Activated CD4-positive, alpha-beta T cell treated with anti-CD3 and anti-CD28 coated beads, Interleukin-2, amount 50 U/mL, for 48 hours (primary cell): Measurements from ENCODE around the gene DAB2IP.

ENCODE experiments used
- DNase-seq, 2 experiments: peaks; one replicate each; pipeline ENCODE4 v3.0.0-alpha.2; 2020

DAB2IP gene

GRCh38 chr9:121666294-121666693 lies 14.9 kb downstream of the DAB2IP start:
- no peak for DNase-seq

GRCh38 chr9:121667214-121667613 lies 15.8 kb downstream of the DAB2IP start:
- no peak for DNase-seq

- no peak for DNase-seq
These were observed 16.5 kb downstream of the DAB2IP start for GRCh38 chr9:121667890-121668289.

GRCh38 chr9:121670431-121670830 lies 19.0 kb downstream of the DAB2IP start:
- no peak for DNase-seq

- DNase-seq: no peak
These were observed 20.2 kb downstream of the DAB2IP start for GRCh38 chr9:121671612-121672155.

DNA sequence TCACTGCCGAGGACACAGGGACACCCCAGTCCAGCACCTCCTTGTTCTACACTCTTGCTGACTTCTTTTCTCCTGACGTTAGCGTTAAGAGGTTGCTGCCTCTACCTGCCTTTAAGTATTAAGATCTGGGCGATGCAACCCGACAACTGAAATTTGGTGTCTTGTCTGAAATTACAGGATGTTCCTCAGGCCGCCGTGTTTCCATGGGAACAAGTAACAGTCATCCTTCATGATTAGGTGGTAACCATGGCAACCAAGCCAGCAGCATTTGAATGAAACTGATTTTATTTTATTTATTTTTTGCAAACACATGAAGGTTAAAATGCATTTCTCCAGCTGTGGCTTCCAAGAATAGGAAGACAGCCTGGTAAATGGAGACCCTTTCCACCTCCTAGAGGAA lies 20.8 kb downstream of the DAB2IP start:
- no peak for DNase-seq

GRCh38 chr9:121672986-121673385 lies 21.6 kb downstream of the DAB2IP start:
- DNase-seq: no peak

DNA sequence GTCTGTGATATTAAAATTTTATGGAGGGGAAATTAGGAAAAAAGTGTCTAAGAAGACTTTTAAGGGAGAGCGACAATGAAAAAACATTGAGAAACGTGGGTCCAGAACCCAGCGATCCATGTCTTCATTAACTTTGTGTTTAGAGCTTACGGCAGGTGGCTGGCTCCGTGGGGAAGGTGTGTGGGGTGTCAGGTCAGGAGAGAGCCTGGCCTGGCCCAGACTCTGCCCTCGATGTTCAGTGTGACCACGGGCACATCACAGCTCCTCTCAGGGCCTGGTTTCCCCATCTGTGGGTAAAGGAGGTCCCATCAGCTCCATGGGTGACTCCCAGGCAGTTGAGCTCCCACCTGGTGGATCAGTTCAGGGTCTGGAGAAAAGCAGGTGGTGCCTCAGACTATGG lies 22.1 kb downstream of the DAB2IP start:
- DNase-seq: no peak

DNA sequence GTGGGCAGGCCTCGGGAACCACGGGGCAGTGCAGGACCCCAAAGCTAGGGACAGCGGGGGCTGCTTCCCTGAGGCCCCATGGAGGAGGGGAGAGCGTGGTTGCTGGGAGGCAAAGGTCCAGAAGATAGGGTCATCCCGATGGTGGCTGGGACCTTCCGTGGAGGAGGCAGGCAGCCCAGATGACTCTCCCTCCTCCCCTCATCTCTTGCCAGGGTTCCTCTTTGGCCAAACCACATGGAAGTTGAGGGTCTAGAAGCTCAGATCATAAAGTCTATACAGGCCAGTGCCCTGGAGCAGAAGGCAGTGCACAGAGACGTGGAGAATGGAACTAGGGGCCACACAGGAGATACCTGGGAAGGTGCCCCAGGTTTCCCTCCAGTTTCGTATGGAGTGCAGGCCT lies 22.6 kb downstream of the DAB2IP start:
- no peak for DNase-seq

GRCh38 chr9:121674952-121675351 lies 23.5 kb downstream of the DAB2IP start:
- DNase-seq: no peak

- DNase-seq: no peak
These were observed 23.9 kb downstream of the DAB2IP start for GRCh38 chr9:121675381-121675780.

DNA sequence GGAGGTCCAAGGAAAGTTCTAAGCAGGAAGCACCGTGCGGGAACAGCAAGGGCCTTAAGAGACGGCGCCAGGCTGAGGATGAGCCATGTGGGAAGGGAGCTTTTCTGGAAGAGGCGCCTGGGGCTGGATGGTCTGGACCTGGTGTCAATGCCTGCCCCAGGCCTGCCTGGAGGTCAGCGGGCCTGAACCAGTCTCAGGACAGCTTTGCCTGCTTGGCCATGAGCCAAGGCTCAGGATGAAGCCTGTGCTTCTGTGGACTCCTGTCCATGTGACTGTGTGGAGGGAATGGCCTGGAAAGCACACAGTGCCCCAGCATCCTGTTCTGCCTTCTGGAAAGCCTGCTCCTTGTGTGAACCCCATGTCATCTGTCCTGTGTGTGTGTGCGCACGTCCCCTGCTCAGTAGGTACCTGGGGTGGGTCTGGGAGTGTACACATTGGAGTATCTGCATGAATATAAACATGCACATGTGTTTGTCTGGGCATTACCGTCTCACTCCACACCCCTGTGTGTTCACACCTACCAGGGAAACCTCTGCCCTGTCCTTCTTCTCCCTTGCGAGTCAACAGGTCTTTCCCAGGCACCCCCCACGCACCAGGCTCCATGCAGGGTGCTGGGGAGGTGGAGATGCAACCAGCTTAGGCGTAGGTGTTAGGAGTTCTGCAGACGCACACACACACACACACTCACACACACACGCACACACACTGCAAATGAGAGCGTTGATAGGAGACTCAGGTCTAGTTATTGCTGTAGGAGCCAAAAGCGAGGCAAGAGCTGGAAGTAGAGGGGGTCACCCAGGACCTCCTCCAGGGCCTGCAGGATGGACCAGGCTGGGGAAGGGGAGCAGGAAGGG lies 24.8 kb downstream of the DAB2IP start:
- DNase-seq: no peak

DNA sequence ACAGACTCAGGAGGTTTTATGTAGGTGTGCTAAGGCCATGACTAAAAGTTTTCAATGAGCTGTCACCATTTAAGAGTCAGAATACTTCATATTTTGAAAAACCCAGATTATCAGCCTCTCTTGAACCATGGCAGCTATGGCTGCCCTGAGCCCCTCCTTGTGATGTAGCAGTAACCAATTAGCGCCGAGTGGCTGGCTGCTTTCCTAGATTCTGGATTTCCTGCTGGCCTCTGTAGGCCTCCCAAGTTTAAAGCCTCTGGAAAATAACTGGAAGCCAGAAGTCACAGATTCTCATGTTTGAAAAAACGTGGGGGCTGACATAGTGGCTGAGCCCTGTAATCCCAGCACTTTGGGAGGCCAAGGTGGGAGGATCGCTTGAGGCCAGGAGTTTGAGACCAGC lies 25.5 kb downstream of the DAB2IP start:
- DNase-seq: no peak

DNA sequence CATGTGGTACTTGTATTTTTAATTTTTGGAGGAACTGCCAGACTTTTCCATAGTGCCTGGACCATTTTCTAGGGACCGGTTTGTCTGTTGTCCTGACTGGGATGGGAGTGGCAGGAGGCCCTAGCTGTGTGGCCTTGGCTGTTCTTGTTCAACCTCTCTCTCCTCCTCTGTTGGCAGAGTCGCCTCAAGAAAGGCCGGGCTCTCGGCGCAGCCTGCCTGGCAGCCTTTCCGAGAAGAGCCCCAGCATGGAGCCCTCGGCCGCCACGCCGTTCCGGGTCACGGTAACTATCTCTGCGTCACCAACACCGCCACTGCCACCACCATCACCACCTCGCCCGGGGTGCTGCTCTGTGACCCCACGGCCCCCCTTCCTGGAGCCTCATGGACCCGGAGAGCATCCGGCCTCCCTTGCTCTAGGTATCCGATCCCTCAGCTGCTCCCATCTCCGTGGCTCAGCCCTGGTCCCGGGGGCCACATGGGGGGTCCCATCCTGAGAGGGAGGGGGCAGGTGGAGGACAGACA lies 27.1 kb downstream of the DAB2IP start:
- no peak for DNase-seq

DNA sequence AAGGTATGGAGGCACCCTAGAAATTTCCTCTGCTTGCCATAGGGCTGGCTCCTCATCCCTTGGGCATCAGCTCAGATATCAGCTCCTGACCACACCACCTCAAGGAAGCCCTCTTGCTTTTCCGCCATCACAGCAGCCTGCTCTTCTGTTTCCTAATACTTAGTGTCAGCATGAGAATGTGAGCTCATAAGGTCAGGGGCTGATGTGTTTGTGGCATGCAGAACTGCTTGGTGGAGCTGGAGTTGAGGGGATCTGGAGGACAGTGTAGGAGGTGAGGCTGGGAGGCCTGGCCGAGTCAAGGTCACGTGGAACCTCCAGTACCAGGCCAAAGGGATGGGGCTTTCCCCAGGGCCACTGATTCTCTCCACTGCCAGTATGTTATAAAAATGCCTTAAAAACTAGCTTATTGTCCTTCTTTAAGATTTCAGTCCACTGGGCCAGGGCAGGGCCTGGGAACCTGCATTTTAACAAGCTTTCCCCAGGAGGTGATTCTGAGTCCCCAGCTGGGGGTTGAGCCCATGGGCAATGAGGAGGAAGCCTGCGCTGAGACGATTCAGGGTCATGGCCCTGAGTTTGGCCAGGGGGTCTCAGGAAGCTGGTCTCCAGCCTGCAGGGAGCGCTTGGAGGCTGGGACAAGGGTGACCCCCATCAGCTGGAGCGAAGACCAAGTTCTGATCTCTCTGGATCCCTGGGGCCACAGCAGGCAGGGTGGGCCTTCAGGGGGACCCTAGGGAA lies 28.6 kb downstream of the DAB2IP start:
- DNase-seq: no peak

GRCh38 chr9:121681404-121681803 lies 30.0 kb downstream of the DAB2IP start:
- no peak for DNase-seq

GRCh38 chr9:121682201-121682600 lies 30.8 kb downstream of the DAB2IP start:
- no peak for DNase-seq

GRCh38 chr9:121682926-121683515 lies 31.6 kb downstream of the DAB2IP start:
- no peak for DNase-seq

- DNase-seq: no peak
These were observed 32.2 kb downstream of the DAB2IP start for GRCh38 chr9:121683652-121684051.

DNA sequence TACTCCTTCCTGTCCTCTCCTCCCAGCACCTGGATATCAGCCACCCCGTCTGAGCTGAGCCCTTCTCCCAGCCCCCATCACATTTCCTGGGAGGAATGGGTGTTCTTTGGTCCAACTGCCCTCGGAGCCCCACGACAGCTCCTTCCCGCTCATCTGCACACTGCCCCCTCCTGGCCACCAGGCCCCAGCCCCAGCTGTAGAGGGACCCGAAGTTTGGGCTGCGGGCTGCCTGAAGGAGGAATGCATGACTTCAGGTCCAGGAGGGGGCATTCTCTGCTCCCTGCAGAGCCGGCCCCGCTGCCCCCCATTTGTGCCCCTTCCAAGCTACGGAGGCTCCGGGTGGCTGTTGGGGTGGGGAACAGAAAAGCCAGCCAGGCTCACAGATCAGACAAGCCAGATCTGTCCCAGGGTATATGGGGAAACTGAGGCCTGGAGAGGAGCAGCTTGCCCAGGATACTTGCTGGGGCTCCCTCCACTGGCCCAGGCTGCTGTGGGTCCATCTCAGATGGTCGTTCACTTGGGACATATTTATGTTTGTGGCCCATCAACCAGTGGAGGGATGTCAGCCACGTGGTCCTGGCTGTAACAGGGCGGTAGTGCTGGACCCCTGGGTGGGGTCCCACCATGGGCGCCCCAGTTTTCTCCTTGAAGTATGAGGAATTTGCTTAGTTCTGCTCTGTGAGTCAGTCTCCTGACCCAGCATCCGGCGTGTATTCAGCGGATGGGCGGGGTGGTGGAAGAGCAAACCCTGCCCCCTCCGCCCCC lies 33.1 kb downstream of the DAB2IP start:
- DNase-seq: peak; percentile 32 to 43

GRCh38 chr9:121685146-121685794 lies 33.8 kb downstream of the DAB2IP start:
- DNase-seq: no peak

DNA sequence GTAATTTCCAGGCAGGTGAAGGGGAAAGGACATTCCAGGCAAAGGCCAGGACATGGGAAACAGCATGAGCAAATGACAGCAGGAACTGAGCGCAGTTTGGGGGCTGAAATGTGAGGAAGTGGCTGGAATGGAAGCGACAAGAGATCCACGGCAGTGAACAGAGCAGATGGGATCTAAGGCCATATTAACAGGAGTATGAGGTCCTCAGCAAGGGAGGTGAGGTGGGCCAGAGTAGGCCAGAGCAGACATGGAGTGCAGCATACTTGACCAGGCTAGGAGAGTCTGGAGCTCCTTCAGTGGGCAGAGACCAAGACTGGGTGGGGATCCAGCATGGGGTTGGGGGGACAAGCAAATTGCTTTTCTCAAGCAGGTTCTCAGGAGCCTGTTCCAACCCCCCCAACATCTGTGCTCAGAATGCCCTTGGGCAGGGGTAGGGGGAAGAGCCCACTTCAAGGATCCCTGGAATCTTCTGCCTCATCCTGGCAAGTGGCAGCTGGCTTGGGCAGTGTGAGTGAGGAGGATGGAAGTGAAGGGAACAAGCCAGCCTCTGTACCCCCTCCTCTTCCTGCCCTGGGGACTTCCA lies 34.5 kb downstream of the DAB2IP start:
- no peak for DNase-seq
